Measurements from ENCODE around the gene C10orf67. TPM values are rescaled to one million over a fixed set of nuclear protein-coding genes. Genes with fewer than 3 reads are reported as not detected.
"Not testable (repeated sequence)": the region's sequence is repeated elsewhere in the genome, so short reads cannot be mapped to it uniquely, and the experiment has no call there.

C10orf67 gene
- polyA plus RNA-seq, 6 donors from 2014 or later, result not detected

DNA sequence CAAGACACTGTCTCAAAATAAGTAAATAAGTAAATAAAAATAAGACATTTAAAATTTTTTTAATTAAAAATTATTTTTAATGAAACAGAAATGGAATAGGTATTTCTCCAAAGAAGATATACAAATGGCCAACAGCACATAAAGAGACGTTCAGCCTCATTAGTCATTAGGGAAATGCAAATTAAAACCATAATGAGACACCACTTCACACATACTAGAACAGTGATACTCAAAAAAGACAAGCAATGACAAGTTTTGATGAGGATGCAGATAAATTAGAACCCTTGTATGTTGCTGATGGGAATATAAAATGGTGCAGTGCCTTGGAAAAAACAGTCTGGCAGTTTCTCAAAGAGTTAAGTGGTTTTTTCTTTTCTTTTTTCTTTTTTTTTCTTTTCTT is 26.5 kb upstream of the C10orf67 start:
- peaks cover 8 to 21% (median 10%) of the 10 kb centered on the region in 3 donors for H3K27me3 Mint-ChIP-seq
- H3K36me3 Mint-ChIP-seq, result peaks cover 0 to 5% of the 10 kb centered on the region in 2 donors
- ATAC-seq (ENCODE audit: low read depth in 2 of 2), result no peak
- H3K4me1 Mint-ChIP-seq, result peaks cover 37 to 51% (median 50%) of the 10 kb centered on the region in 3 donors
- H3K27ac Mint-ChIP-seq, result no peak overlapping the region
- H3K9me3 Mint-ChIP-seq, result peaks cover 0 to 2% (median 1%) of the 10 kb centered on the region in 7 donors
- no peak overlapping the region for H3K4me3 Mint-ChIP-seq
- no peak for DNase-seq

GRCh38 chr10:23370106-23370505 is 25.5 kb upstream of the C10orf67 start:
- H3K9me3 Mint-ChIP-seq, result peaks cover 0 to 4% (median 1%) of the 10 kb centered on the region in 7 donors
- H3K36me3 Mint-ChIP-seq, result peaks cover 0 to 10% of the 10 kb centered on the region in 2 donors
- no peak for ATAC-seq (ENCODE audit: low read depth in 2 of 2)
- H3K4me3 Mint-ChIP-seq, result peak overlapping the region in 2 of 8 donors; percentile 4 to 30
- DNase-seq, result no peak
- peaks cover 41 to 54% (median 49%) of the 10 kb centered on the region in 3 donors for H3K4me1 Mint-ChIP-seq
- H3K27ac Mint-ChIP-seq, result peak overlapping the region in 2 of 6 donors; percentile 61 to 63
- peaks cover 12 to 27% (median 16%) of the 10 kb centered on the region in 3 donors for H3K27me3 Mint-ChIP-seq

DNA sequence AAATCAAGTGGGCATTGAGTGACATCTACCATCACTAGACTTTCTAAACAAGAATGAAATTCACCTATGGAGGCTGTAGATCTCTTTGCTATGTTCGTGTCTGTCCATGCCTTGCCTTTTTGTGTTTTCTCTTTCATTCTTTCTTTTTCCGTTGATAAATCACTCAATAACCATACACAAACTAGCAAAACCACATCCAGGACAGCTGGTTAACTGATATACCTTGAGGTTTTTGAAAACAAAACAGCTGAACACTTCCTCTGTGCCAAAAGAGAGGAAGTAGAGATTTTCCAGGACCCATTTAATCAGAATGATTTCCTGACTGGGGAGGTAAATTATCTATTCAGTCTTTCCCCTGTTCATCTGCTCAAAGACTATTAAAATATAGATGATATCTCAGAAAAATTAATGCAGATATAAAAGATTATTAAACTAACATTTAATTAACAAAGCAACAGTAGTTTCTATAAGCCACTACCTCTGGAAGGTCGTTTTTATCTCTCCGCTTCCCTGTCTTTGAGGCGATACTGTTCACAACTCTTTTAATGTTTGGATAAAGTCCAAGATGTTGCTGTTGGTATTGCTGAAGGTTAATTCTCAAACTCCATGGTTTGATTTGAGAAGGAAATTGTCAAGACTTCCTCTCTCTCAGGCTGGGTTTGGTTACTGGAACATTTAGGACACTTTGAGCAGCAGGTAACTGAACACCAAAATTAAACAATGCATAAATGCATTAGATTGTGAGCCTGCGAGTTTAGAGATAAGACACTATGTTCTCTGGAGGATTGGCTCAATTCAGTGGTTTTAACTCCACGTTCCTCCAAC is 24.4 kb upstream of the C10orf67 start:
- Mint-ChIP-seq H3K4me1 (peaks cover 45 to 60% (median 49%) of the 10 kb centered on the region in 3 donors), H3K9me3 (peaks cover 0 to 4% (median 1%) of the 10 kb centered on the region in 7 donors), H3K36me3 (peaks cover 0 to 17% of the 10 kb centered on the region in 2 donors), H3K4me3 (peak overlapping the region; percentile 13 to 87 (median 73)), H3K27me3 (peaks cover 17 to 36% (median 25%) of the 10 kb centered on the region in 3 donors), H3K27ac (peak overlapping the region in 1 of 6 donors; percentile 9)
- DNase-seq, result peak; percentile 53
- ATAC-seq (ENCODE audit: low read depth in 2 of 2), result peak; percentile 91

DNA sequence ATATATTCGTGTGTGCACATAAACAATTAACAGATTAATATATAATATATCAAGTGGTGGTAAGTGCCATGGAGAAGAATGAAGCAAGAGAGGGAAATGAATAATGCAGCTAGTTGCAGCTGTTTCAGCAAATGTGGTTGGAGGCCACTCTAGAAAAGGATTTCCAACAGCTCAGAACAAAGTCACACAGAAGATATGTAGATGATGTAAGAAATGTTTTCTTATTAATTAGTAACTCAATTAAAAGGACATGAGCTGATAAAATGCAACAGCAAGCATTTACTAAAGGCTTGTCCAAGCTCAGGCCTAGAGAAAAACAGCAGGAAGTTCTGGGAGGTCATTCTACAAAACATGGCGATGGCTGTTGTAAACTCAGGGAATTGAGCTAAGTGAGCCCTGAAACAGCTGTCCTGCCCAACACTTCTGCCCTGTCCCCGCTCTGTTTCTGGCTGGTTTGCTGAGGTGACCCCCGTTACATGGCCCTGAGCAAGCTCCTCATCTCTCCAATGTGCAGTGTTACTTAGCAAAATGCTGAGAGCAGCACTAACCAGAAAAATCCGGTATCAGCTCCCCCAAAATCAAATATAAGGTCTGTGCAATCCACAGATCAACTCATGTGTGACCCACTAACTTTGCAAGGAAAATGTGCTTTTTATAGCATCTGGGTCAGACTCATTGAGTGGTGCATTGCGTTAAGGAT is 23.4 kb upstream of the C10orf67 start:
- H3K4me3 Mint-ChIP-seq, result peak overlapping the region; percentile 13 to 87 (median 72)
- peak overlapping the region in 1 of 6 donors; percentile 82 for H3K27ac Mint-ChIP-seq
- no peak for DNase-seq
- peaks cover 0 to 4% (median 0%) of the 10 kb centered on the region in 7 donors for H3K9me3 Mint-ChIP-seq
- peaks cover 23 to 37% (median 33%) of the 10 kb centered on the region in 3 donors for H3K27me3 Mint-ChIP-seq
- H3K4me1 Mint-ChIP-seq, result peaks cover 47 to 60% (median 49%) of the 10 kb centered on the region in 3 donors
- no peak for ATAC-seq (ENCODE audit: low read depth in 2 of 2)
- peaks cover 4 to 24% of the 10 kb centered on the region in 2 donors for H3K36me3 Mint-ChIP-seq

- Mint-ChIP-seq H3K4me1 (peaks cover 55 to 75% (median 56%) of the 10 kb centered on the region in 3 donors), H3K27me3 (peaks cover 30 to 46% (median 33%) of the 10 kb centered on the region in 3 donors), H3K27ac (peak overlapping the region in 2 of 6 donors; percentile 16 to 60), H3K36me3 (peaks cover 10 to 32% of the 10 kb centered on the region in 2 donors)
- not testable (repeated sequence) for H3K4me3 Mint-ChIP-seq; ATAC-seq (ENCODE audit: low read depth in 2 of 2); DNase-seq; H3K9me3 Mint-ChIP-seq
Observed at GRCh38 chr10:23365417-23366030, 20.9 kb upstream of the C10orf67 start.

DNA sequence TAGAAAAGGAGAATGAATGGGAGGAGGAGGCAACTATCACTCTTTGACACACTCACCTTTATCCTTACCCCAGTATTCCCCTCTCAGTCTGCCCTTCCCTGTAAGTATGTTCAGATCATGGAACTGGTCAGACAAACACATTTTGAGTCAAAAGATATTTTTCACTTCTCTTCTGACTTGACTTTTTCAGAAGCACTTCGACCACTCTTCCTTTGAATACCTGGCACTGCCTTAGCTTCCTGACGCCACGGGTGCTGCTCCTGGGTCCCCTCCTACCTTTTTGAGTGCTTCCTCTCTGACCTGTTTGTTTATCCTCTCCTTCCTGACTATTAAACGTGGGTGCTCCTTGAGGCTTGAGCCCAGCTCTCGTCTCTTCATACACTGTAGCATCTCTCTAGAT is 19.8 kb upstream of the C10orf67 start:
- peaks cover 0 to 7% (median 4%) of the 10 kb centered on the region in 7 donors for H3K9me3 Mint-ChIP-seq
- H3K4me1 Mint-ChIP-seq, result peaks cover 45 to 64% (median 46%) of the 10 kb centered on the region in 3 donors
- DNase-seq, result no peak
- peaks cover 10 to 32% of the 10 kb centered on the region in 2 donors for H3K36me3 Mint-ChIP-seq
- H3K27me3 Mint-ChIP-seq, result peaks cover 25 to 39% (median 25%) of the 10 kb centered on the region in 3 donors
- H3K27ac Mint-ChIP-seq, result no peak overlapping the region
- no peak for ATAC-seq (ENCODE audit: low read depth in 2 of 2)
- H3K4me3 Mint-ChIP-seq, result peak overlapping the region in 1 of 8 donors; percentile 27

- H3K4me1 Mint-ChIP-seq, result peaks cover 38 to 58% (median 41%) of the 10 kb centered on the region in 3 donors
- DNase-seq, result no peak
- H3K27me3 Mint-ChIP-seq, result peaks cover 25 to 39% (median 25%) of the 10 kb centered on the region in 3 donors
- no peak for ATAC-seq (ENCODE audit: low read depth in 2 of 2)
- peaks cover 0 to 7% (median 4%) of the 10 kb centered on the region in 7 donors for H3K9me3 Mint-ChIP-seq
- H3K36me3 Mint-ChIP-seq, result peaks cover 10 to 32% of the 10 kb centered on the region in 2 donors
- H3K4me3 Mint-ChIP-seq, result peak overlapping the region in 1 of 8 donors; percentile 4
- peak overlapping the region in 1 of 6 donors; percentile 0 for H3K27ac Mint-ChIP-seq
Observed at GRCh38 chr10:23363793-23364135, 19.2 kb upstream of the C10orf67 start.

DNA sequence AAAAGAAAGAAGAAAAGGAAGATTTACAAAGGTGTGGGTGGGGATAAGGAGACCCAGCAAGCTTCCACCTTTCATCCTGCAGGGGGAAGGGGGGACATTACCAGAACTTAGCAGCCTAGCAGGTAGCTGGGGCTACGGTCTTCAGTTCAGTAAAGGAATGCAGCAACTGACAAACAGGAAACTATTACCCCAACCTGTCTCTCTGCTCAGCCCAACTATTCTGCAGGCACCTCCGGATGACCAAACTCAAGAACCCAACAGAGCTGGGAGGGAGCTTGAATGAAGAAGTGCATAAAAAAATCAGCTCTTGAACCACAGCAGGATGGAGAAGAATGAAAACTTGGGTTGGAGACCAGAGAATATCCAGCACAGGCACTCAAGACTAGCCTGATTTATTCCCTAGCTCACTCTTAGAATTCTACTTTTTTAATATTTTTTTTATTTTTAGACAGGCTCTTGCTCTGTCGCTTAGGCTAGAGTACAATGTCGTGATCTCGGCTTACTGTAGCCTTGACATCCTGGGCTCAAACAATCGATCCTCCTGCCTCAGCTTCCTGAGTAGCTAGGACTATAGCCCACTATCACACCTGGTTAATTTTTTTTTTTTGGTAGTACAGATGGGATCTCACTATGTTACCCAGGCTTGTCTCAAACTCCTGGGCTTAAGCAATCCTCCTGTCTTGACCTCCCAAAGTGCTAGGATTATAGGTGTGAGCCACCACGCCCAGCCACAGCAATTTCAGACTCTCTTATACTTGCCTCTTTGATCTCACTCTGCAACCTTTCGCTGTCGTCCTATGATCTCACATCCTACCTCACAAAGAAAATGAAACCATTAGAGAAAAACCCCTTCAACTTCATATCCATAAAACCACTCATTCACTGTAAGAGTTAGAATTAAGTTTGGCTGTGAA is 18.5 kb upstream of the C10orf67 start:
- peaks cover 32 to 52% (median 34%) of the 10 kb centered on the region in 3 donors for H3K4me1 Mint-ChIP-seq
- DNase-seq (no peak), ATAC-seq (ENCODE audit: low read depth in 2 of 2) (peak; percentile 27)
- H3K9me3 Mint-ChIP-seq, result peaks cover 0 to 7% (median 4%) of the 10 kb centered on the region in 7 donors
- H3K36me3 Mint-ChIP-seq, result peaks cover 10 to 32% of the 10 kb centered on the region in 2 donors
- H3K27me3 Mint-ChIP-seq, result peaks cover 25 to 39% (median 25%) of the 10 kb centered on the region in 3 donors
- H3K27ac Mint-ChIP-seq, result peak overlapping the region in 3 of 6 donors; percentile 0 to 79 (median 37)
- peak overlapping the region in 1 of 8 donors; percentile 62 for H3K4me3 Mint-ChIP-seq

DNA sequence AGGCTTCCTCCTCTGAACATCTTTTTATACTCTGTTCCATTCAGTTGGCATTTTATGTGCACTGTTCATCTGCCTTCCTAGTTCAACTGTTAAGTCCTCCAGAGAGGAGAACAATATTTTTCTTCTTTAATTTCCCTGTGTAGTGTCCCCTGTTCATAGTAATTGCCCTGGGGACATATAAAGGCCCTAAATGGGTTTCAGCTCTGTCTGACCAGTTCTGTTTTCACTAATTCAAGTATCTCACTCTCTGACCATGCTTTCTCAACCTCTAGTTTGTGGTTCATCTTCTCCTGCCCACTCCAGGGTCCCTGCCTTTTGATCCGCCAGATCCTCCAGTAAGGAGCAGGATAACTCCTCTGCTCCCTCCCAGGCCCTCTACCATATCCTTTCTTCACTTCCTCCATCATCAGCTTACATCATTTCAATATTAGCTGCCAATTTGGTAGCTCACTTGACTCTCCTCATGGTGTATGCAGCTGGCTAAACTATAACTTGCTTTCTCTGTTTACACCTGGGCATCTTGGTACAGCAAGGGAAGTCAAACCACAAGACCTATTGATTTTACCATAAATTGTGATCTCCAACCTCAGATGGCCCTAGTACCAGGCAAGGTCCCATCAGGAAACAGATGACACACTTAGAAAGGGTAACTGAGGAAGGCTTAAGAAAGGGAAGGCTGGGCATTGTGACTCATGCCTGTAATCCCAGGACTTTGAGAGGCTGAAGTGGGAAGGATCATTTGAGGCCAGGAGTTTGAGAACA is 17.7 kb upstream of the C10orf67 start:
- Mint-ChIP-seq H3K4me1 (peaks cover 30 to 49% (median 33%) of the 10 kb centered on the region in 3 donors), H3K36me3 (peaks cover 10 to 33% of the 10 kb centered on the region in 2 donors), H3K9me3 (peaks cover 0 to 7% (median 4%) of the 10 kb centered on the region in 7 donors), H3K4me3 (peak overlapping the region in 2 of 8 donors; percentile 1 to 62), H3K27me3 (peaks cover 25 to 44% (median 30%) of the 10 kb centered on the region in 3 donors), H3K27ac (peak overlapping the region in 1 of 6 donors; percentile 8)
- DNase-seq (no peak), ATAC-seq (ENCODE audit: low read depth in 2 of 2) (no peak)

- H3K36me3 Mint-ChIP-seq, result peaks cover 10 to 39% of the 10 kb centered on the region in 2 donors
- H3K4me1 Mint-ChIP-seq, result peaks cover 30 to 44% (median 33%) of the 10 kb centered on the region in 3 donors
- peaks cover 0 to 7% (median 4%) of the 10 kb centered on the region in 7 donors for H3K9me3 Mint-ChIP-seq
- peaks cover 30 to 50% (median 36%) of the 10 kb centered on the region in 3 donors for H3K27me3 Mint-ChIP-seq
- DNase-seq, result no peak
- H3K4me3 Mint-ChIP-seq, result no peak overlapping the region
- H3K27ac Mint-ChIP-seq, result no peak overlapping the region
- ATAC-seq (ENCODE audit: low read depth in 2 of 2), result peak; percentile 67 to 72
Observed at GRCh38 chr10:23361665-23362064, 17.1 kb upstream of the C10orf67 start.

GRCh38 chr10:23359692-23360380 is 15.2 kb upstream of the C10orf67 start:
- Mint-ChIP-seq H3K4me1 (peaks cover 21 to 35% (median 26%) of the 10 kb centered on the region in 3 donors), H3K27me3 (peaks cover 30 to 48% (median 35%) of the 10 kb centered on the region in 3 donors), H3K4me3 (peak overlapping the region in 1 of 8 donors; percentile 17), H3K36me3 (peaks cover 10 to 30% of the 10 kb centered on the region in 2 donors), H3K27ac (peak overlapping the region in 1 of 6 donors; percentile 83), H3K9me3 (peaks cover 0 to 4% (median 3%) of the 10 kb centered on the region in 7 donors)
- no peak for ATAC-seq (ENCODE audit: low read depth in 2 of 2)
- no peak for DNase-seq
